HG02623 (cell line): ENCODE results near the gene TTLL11.

Source experiments
- ATAC-seq: cut with Tn5 transposase; IDR thresholded peaks from one replicate; pipeline ENCODE4 v1.9.1; 2021; ENCODE audit warnings: moderate library complexity; ENCODE audit not compliant: unreplicated experiment

The TTLL11 gene

GRCh38 chr9:121860744-121861143 is 232.4 kb downstream of the TTLL11 start:
- ATAC-seq: no peak

GRCh38 chr9:121860213-121860612 is 232.9 kb downstream of the TTLL11 start:
- ATAC-seq: no peak

- no peak for ATAC-seq
Observed at GRCh38 chr9:121859646-121860045, 233.5 kb downstream of the TTLL11 start.

- no peak for ATAC-seq
Observed at GRCh38 chr9:121858788-121859187, 234.3 kb downstream of the TTLL11 start.

- ATAC-seq: no peak
Observed at GRCh38 chr9:121857928-121858327, 235.2 kb downstream of the TTLL11 start.

GRCh38 chr9:121855476-121855875 is 237.6 kb downstream of the TTLL11 start:
- no peak for ATAC-seq

GRCh38 chr9:121853617-121854395 is 239.3 kb downstream of the TTLL11 start:
- ATAC-seq: no peak

- no peak for ATAC-seq
Observed at GRCh38 chr9:121852651-121853616, 240.2 kb downstream of the TTLL11 start.

- ATAC-seq: no peak
Observed at GRCh38 chr9:121852241-121852640, 240.9 kb downstream of the TTLL11 start.

- ATAC-seq: no peak
Observed at GRCh38 chr9:121851641-121852091, 241.4 kb downstream of the TTLL11 start.

- no peak for ATAC-seq
Observed at GRCh38 chr9:121850366-121850765, 242.7 kb downstream of the TTLL11 start.

- ATAC-seq: no peak
Observed at GRCh38 chr9:121849554-121849953, 243.6 kb downstream of the TTLL11 start.

GRCh38 chr9:121844562-121844961 is 248.5 kb downstream of the TTLL11 start:
- ATAC-seq: no peak

GRCh38 chr9:121844098-121844497 is 249.0 kb downstream of the TTLL11 start:
- ATAC-seq: no peak

GRCh38 chr9:121842612-121842978 is 250.5 kb downstream of the TTLL11 start:
- ATAC-seq: no peak

GRCh38 chr9:121841771-121842611 is 251.1 kb downstream of the TTLL11 start:
- no peak for ATAC-seq

GRCh38 chr9:121840838-121841760 is 252.0 kb downstream of the TTLL11 start:
- ATAC-seq: no peak

- no peak for ATAC-seq
Observed at GRCh38 chr9:121839726-121840500, 253.2 kb downstream of the TTLL11 start.
